Measurements from ENCODE around the gene TAF10. TPM values are rescaled to one million over a fixed set of nuclear protein-coding genes. Genes with fewer than 3 reads are reported as not detected.

Gene TAF10
- total RNA-seq, 1 donor from 2014 or later: 36.9 TPM

GRCh38 chr11:6640985-6641701, 29.1 kb upstream of the TAF10 start:
- no peak for DNase-seq (ENCODE audit: low read depth)

DNA sequence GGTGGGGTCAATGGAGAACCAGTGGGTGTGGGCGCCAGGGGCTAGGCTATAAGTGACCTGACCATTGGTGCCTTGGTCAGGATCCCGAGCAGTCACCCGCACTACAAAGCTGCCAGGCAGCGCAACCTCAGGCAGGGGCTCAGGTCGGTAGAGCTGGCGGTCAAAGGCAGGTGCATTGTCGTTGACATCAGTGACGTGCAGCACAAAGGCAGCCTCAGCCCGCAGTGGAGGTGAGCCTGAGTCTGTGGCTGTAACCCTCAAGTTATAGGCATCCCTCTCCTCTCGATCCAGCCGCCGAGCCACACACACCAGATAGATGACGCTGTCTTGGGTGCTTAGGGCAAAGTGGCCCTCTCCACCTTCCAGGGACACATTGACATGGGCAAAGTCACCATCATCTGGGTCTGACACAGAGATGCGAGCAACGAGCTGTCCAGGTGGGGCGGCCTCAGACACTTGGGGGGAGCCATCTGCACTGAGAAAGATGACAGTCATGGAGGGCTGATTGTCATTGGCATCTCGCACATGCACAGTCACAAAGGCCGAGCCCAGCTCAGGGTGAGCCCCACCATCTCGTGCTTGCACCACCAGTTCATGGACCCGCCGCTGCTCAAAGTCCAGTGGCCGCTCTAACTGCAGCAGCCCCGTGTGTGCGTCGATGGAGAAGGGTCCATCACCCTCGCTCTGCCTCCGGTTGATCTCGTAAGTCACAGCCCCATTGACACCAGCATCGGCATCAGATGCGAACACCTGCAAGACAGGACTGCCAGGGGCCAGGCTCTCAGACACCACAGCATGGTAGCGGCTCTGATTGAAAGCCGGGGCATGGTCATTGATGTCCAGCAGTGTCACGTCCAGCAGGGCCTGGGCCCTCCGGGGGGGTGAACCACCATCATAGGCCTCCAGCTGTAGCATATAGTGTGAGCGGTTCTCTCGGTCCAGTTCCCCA, 28.3 kb upstream of the TAF10 start:
- DNase-seq (ENCODE audit: low read depth): no peak

GRCh38 chr11:6638429-6638828, 26.4 kb upstream of the TAF10 start:
- DNase-seq (ENCODE audit: low read depth): peak; percentile 2

DNA sequence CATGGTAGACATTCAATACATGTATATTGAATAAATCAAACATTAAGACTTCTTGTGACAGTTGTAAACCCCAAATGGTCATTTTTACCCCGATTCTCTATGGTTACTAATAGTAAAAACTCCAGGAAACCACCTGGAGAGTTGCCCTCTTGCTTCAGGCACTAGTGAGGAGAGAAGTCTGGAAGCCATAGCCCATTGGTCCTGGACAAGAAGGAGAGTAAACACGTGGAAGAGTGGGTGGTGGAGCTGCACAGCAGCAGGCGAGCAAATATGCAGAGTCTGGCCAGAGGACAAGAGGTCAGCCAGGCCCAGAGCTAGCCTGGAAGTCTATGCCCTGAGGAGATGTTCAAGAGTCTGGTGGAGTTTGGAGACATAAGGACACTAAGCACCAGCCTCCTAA, 25.9 kb upstream of the TAF10 start:
- peak; percentile 69 for DNase-seq (ENCODE audit: low read depth)

DNA sequence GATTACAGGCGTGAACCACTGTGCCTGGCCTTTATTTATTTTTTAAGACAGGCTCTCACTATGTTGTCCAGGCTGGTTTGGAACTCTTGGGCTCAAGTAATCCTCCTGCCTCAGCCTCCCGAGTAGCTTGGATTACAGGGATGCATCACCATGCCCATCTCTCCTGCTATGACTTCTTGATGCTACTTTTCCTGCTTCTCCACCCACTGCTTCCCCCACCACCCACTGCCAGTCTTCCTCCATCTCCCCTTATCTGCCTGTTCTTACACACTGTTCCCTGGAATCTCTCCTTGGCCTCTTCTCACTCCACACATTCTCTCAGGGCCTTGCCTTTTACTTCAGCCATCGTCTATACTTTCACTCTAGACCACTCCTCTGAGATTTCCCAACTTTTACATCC, 24.5 kb upstream of the TAF10 start:
- DNase-seq (ENCODE audit: low read depth): no peak

DNA sequence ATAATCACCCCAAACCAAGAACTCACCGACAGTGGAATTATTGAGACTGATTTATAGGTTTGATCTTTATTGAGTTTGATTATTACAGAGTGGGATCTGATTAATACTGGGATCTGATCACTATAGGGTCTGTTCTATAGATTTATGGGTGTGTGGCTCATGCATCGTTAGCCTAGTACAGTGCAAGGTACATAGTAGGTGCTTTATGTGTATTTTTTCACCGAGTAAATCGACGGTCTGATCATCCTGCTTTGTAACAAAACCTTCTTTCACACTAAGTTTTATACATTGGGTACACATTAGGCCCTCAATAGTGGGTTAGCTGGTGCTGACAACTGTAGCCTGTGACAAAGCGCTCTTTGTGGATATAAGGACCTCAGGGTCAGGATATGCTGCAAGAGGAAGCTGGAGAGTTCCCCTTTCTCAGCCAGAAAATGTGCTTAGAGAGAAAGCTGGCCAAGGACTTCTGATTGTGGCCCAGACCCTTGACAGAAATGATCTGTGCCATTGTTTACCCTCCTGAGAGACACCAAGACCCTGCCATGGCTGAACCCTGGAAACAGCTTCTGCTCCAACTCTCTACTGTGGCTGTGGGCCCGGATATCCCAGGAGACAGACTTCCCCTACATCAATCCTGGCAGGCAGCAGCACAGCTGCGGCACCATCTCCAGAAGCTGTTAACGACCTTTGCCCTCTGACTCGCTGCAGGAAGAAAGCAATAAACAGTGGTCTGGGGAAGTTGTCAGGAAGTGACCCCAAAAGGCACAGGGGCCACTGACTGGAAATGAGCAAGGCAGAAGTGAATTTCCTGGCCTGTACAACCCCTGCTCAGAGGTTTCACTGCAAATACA, 23.3 kb upstream of the TAF10 start:
- peak; percentile 39 for DNase-seq (ENCODE audit: low read depth)

- no peak for DNase-seq (ENCODE audit: low read depth)
These were observed 22.5 kb upstream of the TAF10 start for GRCh38 chr11:6634534-6634933.

- no peak for DNase-seq (ENCODE audit: low read depth)
These were observed 21.7 kb upstream of the TAF10 start for GRCh38 chr11:6633422-6634408.

- DNase-seq (ENCODE audit: low read depth): no peak
These were observed 20.4 kb upstream of the TAF10 start for GRCh38 chr11:6632116-6633073.

DNA sequence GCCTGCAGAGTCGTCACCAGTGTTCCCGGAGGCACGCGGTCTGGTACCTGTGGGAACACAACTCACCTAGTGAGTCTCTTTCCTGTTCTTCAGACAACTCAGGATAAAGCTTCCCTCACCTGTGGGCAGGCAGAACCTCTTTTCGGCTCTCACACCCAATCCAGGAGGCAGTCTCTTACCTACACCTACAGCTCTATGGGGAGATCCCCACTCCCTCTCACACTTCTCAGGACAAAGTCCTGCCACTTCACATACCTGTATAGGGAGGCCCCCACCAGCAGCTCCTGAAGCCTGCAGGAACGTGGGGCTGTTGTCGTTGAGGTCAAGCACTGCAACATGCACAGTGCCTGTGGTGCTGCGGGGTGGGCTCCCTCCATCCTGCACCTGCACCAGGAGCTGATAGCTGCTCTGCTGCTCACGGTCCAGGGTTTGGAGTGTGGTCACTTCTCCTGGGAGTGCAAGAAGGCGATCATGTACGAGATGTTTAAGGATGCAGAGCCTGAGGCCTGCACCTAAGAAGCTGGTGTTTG, 19.4 kb upstream of the TAF10 start:
- DNase-seq (ENCODE audit: low read depth): no peak

DNA sequence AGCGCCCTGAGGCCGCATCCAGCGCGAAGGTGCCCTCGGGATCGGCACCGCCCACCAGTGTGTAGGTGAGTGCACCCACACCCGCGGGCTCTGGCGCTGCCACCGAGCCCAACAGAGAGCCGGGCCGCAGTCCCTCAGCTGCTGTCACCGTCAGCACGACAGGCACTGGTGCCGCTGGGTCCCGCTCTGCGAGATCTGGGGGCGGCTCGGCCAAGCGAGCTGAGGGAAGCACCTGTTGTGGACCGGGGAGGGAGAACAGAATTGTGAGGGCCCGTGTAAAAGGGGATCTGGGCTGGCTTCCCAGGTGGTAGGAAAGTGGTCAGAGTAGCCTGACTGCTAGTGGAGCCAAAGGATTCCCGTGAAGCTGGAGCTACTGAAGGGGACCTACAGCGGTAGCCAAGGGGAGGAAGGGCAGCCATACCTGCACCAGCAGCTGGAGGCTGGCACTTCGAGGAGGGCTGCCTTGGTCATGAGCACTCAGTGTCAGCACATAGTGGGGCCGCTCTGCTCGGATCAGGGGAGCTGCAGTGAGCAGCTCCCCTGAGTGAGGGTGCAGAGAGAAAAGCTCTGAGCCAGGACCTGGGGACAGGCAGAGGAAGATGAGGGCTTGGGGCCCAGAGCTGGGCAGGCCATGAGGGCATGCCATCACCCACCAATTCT, 18.7 kb upstream of the TAF10 start:
- no peak for DNase-seq (ENCODE audit: low read depth)

DNA sequence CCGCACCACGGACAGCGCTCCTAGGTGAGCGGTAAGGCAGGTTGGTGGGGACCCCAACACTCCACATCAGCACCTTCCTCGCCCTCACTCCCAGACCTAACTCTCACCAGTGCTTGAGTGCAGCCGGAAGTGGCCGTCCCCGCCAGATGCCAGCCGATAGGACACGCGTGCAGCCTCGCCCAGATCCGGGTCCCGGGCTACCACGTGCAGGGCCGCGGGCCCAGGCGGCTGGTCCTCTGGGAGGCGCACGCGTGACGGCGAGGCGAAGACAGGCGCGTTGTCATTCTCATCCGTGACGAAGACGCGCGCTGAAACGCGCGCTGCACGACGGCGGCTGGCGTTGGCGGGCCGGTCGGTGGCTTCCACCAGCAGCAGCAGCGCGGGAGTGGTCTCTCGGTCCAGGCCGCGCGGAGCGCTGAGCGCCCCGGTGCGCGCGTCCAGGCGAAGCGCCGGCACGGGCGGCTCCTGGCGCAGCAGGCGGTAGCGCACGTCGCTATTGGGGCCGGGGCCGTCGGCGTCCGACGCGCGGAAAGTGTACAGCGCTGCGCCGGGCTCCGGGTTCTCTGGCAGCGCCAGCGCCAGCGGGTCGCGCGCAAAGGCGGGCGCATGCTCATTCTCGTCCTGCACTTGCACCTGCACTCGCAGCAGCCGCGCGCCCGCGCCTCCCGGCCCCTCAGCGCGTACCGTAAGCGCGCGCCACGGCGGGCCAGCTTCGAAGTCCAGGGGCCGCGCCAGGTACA, 18.0 kb upstream of the TAF10 start:
- DNase-seq (ENCODE audit: low read depth): no peak

GRCh38 chr11:6629573-6629891, 17.5 kb upstream of the TAF10 start:
- no peak for DNase-seq (ENCODE audit: low read depth)

- no peak for DNase-seq (ENCODE audit: low read depth)
These were observed 16.5 kb upstream of the TAF10 start for GRCh38 chr11:6628526-6628925.

DNA sequence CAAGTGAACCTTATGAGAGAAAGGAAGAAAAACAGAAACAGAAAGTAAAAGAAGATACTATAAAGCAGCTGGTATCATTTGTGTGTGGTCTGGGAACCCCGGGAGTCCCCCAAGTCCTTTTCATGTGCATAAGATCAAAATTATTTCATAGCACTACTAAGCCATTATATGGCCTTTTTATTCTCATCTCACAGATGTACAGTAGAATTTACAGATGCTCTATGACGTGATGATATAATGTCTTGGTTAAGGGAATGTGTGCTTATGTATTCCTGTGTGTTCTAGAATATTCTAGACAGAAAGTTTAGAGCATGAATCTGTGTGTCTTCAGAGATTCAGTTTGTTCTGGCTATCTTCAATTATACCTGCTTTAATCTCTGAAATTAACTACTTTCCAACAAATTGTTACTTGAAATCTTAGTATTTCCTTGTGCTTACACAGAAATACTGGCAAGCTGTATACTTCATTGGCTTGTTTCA, 15.8 kb upstream of the TAF10 start:
- no peak for DNase-seq (ENCODE audit: low read depth)

DNA sequence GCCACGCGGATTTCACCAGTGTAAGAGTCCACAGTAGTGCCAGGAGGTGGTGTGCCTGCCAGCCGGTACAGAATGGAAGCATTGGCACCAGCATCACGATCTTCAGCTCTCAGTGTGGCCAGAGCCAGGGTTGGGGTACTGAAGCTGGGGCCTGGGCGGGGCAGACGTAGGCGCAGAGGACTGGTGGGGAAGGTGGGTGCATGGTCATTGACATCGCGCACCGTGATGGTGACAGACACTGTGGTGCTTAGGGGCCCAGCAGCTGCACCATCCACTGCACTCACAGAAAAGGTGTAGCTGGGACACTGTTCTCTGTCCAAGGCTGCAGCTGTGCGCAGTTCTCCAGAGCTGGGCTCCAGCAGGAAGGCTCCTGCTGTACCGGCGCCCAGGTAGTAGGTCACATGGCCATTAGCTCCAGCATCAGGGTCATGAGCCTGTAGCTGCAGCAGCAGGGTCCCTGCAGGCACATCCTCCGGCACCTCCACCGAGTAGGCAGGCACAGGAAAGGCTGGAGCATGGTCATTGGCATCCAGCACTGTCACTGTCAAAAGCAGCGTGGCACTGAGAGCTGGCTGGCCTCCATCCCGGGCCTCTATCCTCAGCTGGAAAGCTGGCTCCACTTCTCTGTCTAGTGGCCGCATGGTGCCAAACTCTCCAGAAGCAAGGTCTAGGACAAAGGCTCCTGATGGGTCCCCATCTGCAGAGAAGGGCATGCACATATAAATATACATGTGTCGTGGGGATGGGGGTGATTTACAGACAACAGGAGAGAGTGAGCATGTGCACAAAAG, 15.2 kb upstream of the TAF10 start:
- no peak for DNase-seq (ENCODE audit: low read depth)

DNA sequence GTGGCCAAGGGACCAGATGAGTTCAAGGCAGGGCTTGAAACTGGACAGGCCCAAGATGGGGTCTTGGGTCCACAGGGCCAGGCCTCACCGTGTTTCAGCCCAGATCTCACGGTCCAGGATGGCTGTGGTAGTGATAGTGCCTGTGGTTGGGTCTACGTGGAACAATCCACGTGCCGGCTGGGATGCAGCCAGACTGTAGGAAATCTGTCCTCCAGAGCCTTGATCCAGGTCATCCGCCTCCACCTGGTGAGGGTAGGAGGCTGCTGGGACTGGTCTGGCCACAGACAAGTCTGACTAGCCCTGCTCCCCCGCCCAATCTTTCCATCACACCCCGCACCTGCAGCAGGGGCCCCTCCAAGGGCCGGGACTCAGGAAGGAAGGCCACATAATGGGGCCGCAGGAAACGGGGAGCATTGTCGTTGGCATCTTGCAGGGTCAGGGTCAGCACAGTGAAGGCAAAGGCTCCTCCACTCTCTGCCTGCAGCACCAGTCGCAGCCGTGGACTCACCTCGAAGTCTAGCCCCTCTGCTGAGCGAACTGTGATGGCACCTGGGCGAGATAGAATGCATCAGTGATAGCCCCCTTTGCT, 13.9 kb upstream of the TAF10 start:
- DNase-seq (ENCODE audit: low read depth): no peak

All from renal cortical epithelial cell (primary cell).